GM19193 (cell line): ENCODE measurements around the gene POU3F2.

Source experiments
- POLR2A ChIP-seq: IDR thresholded peaks from 4 replicates; pipeline ENCODE4 v1.6.1; 2011; ENCODE audit not compliant: insufficient read depth, insufficient read length; ENCODE audit errors: extremely low read depth

POU3F2 gene

GRCh38 chr6:98846021-98846380, 11.6 kb downstream of the POU3F2 start:
- no peak for TF ChIP-seq POLR2A

DNA sequence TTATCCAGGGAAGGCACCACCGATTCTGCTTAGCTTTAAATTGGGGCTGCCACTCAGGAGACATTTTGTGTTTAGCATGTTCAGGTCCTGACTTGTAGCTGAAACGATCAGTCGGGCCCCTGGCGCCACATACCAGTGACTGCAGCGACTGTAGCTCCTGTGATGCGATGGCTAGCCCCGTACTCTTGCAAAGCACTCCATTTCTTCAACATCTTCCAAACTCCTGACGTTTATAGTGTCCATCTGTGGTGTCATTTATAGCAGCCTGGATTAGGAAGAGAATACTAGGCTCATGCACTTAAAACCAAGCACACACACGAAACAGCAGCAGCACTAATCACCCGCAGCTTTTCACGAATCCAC, 13.0 kb downstream of the POU3F2 start:
- no peak for TF ChIP-seq POLR2A

- no peak for TF ChIP-seq POLR2A
These were observed 13.6 kb downstream of the POU3F2 start for GRCh38 chr6:98847779-98848538.

- no peak for TF ChIP-seq POLR2A
These were observed 14.3 kb downstream of the POU3F2 start for GRCh38 chr6:98848539-98849242.

DNA sequence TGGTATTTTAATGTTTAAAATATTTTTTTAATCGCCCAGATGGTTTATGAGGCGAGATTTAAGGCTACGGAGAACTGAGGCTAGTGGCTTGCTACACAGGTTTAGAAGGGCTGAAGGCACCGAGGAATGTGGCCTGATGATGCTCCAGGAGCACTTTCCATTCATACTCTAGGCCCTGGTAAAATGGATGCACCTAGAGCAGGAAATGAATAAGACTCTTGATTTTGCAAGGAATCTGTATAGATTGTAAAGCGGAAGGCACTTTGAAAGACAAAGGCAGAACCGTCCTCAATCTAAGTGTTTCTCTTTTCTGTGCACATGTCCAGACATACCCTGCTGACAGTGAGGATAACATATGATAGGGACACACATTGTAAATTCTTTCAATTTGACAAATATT, 30.1 kb downstream of the POU3F2 start:
- no peak for TF ChIP-seq POLR2A

- TF ChIP-seq POLR2A = no peak
These were observed 36.7 kb downstream of the POU3F2 start for GRCh38 chr6:98871057-98871456.

DNA sequence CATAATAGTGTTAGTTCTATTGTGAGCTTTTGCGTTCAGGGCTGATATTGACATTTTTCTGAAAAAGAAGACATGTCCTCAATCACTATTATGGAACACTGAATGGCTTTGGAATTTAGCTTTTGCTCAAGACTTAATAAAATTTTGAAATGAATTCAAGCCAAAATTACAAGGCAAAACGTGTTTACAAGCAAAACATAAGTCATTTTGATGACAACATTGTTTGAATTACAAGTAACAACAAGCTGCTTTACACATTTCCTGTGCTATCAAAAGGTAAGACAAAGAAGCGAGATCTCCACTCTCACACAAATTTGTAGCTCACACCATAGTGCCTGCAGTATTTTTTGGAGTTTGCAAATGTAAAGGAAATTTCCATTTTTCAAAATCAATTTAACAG, 37.4 kb downstream of the POU3F2 start:
- no peak for TF ChIP-seq POLR2A

DNA sequence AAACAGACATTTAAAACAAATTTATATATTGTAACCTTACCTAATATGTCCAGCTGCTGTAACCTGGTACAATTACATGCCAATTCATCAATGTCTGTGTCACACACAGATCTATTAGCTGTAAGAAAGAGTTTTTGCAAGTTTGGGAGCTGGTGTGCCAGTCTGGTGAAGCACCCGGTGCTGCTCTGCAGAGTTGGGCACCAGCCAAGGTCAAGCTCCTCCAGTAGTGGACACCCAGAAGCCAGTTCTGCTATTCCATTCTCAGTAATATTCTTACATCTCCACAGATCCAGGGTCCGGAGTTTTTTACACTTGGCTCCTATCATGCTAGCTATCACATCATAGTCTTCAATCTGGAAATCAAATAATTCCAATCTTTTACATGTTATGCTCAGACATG, 41.0 kb downstream of the POU3F2 start:
- TF ChIP-seq POLR2A = no peak

GRCh38 chr6:98877250-98877649, 42.9 kb downstream of the POU3F2 start:
- TF ChIP-seq POLR2A = no peak

GRCh38 chr6:98880486-98880885, 46.1 kb downstream of the POU3F2 start:
- TF ChIP-seq POLR2A = no peak

GRCh38 chr6:98885330-98885729, 51.0 kb downstream of the POU3F2 start:
- TF ChIP-seq POLR2A = no peak

GRCh38 chr6:98887650-98888049, 53.3 kb downstream of the POU3F2 start:
- TF ChIP-seq POLR2A = no peak
